Hematopoietic multipotent progenitor cell (in vitro differentiated cells): Measurements from ENCODE around the gene TPSB2. TPM values are rescaled to one million over a fixed set of nuclear protein-coding genes. Genes with fewer than 3 reads are reported as not detected.
"Not testable (repeated sequence)": the region's sequence is repeated elsewhere in the genome, so short reads cannot be mapped to it uniquely, and the experiment has no call there.

Source experiments
- DNase-seq, 3 donors: peaks; one replicate each; pipeline ENCODE4 v3.0.0-alpha.2; 2011 to 2015; ENCODE audit warnings: low read depth in 2 of 3, low spot score in 2 of 3
- total RNA-seq: library from RNA; depleted of rRNA; stranded (reverse); fragments of >200 nt; gene quantifications from one replicate; pipeline ENCODE4 v1.2.3, GENCODE V29; 2012

Gene TPSB2
- total RNA-seq, 1 donor: 8.9 TPM

- DNase-seq: no peak
These were observed 20.9 kb downstream of the TPSB2 start for GRCh38 chr16:1209081-1209480.

GRCh38 chr16:1208239-1208830 is 21.6 kb downstream of the TPSB2 start:
- peak in 1 of 3 donors; percentile 25 for DNase-seq

DNA sequence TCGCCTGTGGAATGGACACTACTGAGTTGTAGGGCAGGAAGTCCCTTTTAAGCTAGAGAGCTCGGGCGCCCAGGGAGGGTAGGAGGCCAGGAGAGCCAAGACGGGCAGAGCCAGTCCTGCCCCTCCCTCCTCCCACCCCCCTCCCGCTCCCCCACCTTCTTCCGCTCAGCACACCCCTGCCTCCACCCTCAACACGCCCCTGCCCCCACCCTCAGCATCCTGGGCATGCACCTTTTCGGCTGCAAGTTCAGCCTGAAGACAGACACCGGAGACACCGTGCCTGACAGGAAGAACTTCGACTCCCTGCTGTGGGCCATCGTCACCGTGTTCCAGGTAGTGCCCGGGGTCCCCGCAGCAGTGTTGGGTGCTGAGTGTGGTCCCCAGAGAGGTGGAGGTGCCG is 23.2 kb downstream of the TPSB2 start:
- no peak for DNase-seq

GRCh38 chr16:1206326-1206725 is 23.7 kb downstream of the TPSB2 start:
- DNase-seq: no peak

GRCh38 chr16:1204933-1205332 is 25.1 kb downstream of the TPSB2 start:
- no peak for DNase-seq

DNA sequence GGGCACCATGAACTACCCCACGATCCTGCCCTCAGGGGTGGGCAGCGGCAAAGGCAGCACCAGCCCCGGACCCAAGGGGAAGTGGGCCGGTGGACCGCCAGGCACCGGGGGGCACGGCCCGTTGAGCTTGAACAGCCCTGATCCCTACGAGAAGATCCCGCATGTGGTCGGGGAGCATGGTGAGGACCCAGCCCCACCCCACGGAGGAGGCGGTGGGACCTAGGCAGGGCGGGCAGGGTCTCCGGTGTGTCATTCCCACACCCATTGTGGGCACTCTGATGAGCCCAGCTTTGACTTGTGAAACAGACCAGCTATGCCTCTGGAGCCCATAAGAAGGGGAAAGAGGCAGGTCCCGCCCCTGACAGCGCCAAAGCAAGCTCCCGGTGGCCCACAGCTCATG is 27.7 kb downstream of the TPSB2 start:
- DNase-seq: no peak

DNA sequence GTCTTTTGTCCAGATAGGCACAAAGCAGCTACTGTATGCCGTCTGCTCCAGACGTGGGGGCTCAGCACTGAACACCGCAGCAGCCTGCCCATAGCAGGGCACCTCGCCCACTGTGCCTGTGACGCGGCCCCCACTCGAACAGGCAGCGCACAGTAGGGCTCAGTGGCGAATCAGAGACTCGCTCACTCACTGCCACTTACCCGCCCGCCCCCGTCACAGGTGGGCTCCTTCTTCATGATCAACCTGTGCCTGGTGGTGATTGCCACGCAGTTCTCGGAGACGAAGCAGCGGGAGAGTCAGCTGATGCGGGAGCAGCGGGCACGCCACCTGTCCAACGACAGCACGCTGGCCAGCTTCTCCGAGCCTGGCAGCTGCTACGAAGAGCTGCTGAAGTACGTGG is 28.5 kb downstream of the TPSB2 start:
- DNase-seq: no peak

GRCh38 chr16:1200014-1200627 is 29.9 kb downstream of the TPSB2 start:
- DNase-seq: no peak

DNA sequence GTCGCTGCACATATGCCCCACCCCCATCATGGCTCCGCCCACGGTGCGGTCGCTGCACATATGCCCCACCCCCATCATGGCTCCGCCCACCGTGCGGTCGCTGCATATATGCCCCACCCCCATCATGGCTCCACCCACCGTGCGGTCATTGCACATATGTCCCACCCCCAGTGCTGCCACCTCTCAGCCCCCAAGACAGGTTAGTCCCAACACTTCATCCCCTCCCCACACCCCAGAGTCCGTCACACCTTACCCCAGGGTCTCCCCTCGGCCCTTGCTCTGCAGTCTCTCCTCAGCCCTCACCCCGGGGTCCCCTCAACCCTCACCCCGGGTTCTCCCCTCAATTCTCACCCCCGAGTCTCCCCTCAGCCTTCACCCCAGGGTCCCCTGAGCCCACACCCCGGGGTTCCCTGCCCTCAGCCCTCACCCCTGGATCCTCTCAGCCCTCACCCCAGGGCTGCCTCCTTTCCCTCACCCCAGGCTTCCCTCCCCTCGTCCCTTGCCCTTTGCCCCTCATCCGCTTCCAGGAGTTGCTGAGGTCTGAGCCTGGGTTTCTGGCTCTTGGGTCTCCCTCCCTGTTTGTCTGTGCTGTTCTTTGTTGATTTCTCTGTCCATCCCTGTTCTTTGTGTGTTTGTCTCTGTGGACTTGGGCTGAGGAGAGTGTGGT is 30.5 kb downstream of the TPSB2 start:
- no peak for DNase-seq

DNA sequence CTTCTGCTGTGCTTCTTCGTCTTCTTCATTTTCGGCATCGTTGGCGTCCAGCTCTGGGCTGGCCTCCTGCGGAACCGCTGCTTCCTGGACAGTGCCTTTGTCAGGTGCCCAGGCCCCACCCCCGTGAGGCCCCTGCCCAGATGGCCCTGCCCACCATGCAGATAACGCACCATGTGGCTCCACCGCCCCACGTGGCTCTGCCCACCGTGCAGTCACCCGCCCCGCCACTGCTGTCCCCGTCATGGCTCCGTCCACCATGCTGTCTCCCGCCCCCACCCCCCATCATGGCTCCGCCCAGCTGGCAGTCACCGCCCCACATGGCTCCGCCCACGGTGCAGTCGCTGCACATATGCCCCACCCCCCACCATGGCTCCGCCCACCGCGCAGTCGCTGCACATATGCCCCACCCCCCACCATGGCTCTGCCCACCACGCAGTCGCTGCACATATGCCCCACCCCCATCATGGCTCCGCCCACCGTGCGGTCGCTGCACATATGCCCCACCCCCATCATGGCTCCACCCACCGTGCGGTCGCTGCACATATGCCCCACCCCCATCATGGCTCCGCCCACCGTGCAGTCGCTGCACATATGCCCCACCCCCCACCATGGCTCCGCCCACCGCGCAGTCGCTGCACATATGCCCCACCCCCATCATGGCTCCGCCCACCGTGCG is 31.2 kb downstream of the TPSB2 start:
- DNase-seq: not testable (repeated sequence)

GRCh38 chr16:1198194-1198593 is 31.8 kb downstream of the TPSB2 start:
- DNase-seq: no peak

- no peak for DNase-seq
These were observed 32.6 kb downstream of the TPSB2 start for GRCh38 chr16:1197237-1197866.

GRCh38 chr16:1196494-1196893 is 33.5 kb downstream of the TPSB2 start:
- no peak for DNase-seq

- DNase-seq: no peak
These were observed 34.7 kb downstream of the TPSB2 start for GRCh38 chr16:1195393-1195666.

DNA sequence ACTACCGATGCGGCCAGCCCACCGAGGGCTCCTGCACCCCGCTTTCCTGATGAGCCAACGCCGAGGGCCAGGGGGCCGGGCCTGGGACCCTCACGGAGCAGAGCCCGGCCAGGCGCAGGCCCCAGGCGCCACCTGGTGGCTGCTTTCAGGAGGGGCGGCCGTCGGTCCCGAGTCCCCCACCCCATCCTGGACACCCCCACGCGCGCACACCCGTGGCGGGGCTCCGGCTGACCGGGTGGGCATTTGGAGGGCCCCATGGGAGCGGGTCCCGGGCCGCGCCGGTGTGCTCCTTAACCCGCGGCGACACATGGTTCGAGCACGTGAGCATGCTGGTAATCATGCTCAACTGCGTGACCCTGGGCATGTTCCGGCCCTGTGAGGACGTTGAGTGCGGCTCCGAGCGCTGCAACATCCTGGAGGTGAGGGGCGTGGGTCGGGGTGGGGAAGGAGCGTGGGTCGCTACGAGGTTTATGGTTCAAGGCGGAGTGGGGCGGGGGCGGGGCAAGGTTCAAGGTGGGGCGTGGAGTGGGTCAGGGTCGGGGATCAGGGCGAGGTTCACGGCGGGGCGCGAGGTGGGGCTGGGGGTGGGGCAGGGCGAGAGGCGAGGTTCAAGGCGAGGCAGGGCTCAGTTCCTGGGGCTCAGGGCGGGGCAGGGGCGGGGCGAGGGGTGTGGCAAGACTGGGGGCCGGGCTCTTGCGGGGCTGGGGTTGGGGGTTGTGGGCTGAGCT is 35.2 kb downstream of the TPSB2 start:
- no peak for DNase-seq

- no peak for DNase-seq
These were observed 36.0 kb downstream of the TPSB2 start for GRCh38 chr16:1193825-1194581.

DNA sequence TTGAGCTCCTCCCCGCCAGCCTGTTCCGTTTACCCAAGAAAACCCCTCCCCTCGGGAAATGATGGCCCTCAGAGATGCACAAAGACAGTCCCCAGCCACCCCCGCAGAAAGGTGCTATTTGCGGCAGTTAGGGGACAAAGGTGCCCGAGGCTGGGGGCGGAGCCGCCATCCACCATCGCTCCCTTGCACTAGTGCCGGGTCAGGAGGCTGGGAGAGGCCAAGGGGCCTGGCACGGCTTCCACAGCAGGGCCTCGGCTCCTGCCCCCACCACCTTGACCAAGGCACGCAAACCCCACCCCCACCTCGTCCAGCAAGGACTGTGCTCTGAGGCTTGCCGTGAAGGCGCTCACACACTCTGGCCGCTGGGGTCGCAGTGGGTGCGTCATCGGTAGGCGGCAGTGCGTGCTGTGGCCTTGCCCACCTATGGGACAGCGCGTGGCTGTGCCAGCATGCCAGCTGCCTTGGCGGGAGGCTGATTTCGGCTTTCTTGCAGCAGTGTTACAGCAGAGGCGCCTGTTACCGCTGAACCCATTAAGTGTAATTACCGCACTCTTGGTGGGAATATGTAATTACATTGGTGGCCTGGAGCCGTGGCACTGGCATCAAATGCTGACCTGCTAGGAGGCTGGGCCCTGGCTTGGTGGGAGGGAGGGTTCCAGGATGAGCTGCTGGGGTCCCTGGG is 36.7 kb downstream of the TPSB2 start:
- DNase-seq: no peak

GRCh38 chr16:1192384-1193073 is 37.5 kb downstream of the TPSB2 start:
- no peak for DNase-seq

DNA sequence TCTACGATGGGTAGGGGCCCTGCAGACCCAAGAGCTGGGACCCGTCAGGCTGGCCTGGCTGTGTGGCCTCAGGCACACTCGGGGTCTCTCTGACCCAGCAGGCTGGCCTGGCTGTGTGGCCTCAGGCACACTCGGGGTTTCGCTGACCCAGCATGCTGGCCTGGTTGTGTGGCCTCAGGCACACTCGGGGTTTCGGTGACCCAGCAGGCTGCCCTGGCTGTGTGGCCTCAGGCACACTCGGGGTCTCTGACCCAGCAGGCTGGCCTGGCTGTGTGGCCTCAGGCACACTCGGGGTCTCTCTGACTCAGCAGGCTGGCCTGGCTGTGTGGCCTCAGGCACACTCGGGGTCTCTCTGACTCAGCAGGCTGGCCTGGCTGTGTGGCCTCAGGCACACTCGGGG is 39.2 kb downstream of the TPSB2 start:
- not testable (repeated sequence) for DNase-seq
